SHP77 (cell line): ENCODE results near the gene SNCA.

Source experiments
- DNase-seq, 2 experiments: peaks; one replicate each; lab custom pipeline; 2025; lab: John Stamatoyannopoulos, UW

Gene SNCA

DNA sequence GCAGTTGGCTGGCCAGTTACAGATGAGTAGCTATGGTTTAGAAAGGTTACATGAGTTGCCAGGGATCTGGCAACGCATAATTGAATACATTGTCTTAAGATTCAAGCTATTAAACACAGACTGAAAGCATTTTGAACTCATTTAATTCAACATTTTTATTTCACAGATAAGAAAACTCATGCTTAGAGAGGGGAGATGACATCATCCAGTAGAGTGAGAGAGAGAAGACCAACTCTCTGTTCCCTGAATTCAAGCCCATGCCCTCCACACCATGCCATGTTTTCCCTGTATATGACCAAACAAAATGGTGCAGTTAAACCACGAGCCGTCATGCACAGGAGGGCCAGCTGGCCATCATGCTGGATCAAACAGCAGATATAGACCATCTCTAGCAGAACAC, 22.6 kb downstream of the SNCA start:
- no peak for DNase-seq

DNA sequence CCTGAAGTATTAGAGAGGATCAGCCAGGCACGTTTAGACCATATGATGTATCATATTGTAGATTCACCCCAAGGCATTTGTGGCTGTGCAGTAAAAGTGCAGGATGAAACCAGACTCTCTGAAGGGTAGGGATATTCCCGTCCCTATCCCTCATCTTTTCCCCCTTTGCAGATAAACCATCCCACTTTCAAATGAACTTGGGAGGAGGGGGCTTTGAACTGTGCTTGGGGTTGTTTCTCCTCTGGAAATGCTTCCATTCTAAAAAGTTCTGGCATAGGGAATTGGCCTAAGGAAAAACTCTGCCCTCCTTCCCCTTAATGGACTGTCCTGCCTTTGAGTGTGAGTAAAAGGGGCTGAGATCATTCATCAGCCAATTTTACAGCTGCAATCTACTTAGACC, 23.8 kb downstream of the SNCA start:
- no peak for DNase-seq

DNA sequence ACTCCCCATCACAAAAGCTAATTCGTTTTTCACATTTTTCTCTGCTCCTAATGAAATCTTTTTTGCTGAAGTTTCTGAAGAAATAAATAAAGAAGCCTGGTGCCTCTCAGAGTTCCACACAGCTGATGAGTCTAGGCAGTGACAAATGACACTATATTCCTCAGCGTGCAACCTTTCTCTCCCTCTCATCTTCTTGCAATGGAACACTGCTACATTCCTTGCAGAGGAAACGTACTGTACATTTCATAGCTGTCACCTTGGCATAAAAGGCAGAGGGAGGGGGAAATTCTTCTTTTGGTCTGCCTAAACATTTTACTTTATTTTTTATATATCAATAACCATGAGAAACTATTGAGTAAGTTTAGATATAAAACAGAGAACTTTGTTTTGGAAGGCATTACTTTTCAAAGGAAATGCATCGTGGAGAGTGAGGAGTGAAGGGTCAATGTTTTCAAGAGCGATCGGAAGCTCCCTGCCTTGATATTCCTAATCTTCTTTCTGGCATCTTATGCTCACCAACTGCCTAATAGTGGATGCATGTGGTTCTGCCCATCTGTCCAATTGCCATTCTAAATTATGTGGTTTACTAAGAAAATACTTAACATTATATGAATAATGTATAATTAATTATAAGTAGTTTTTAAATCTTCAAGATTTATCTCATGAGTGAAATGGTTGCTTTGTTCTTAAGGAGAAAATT, 29.4 kb downstream of the SNCA start:
- no peak for DNase-seq

DNA sequence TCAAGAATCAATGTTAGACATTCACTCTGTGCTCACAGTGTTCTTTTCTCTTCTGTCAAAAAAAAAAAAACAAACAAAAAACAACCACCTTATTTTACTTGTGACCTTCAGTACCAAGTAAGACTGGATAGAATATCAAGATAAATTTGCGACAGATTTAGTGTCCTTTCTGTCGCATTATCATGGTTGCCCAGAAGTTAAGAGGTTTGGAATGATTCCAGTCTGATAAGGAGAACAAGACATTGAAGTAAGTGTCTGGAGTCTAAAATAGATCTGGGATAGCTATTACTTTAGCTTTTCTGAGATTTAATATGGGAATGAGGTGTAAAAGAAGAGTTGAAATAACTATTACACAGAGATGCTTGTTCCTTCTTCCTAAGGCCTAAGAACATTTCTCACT, 31.7 kb downstream of the SNCA start:
- no peak for DNase-seq

DNA sequence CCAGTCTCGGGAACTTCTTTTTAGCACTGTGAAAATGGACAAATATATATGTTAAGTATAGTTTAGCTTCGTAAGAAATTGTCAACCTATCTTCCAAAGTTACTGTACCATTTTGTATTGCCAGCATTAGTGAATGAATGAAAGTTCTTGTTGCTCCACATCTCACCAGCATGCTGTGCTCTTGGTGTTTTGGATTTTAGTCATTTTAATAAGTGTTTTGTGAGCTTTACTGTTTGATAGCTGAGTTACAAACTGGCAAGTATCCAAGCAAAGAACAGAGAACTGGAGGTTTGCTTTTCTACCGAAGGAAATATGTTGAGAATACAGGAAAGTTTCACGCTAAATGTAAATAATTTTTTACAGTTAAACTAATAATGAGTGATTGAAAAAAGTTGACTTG, 33.0 kb downstream of the SNCA start:
- DNase-seq: no peak

DNA sequence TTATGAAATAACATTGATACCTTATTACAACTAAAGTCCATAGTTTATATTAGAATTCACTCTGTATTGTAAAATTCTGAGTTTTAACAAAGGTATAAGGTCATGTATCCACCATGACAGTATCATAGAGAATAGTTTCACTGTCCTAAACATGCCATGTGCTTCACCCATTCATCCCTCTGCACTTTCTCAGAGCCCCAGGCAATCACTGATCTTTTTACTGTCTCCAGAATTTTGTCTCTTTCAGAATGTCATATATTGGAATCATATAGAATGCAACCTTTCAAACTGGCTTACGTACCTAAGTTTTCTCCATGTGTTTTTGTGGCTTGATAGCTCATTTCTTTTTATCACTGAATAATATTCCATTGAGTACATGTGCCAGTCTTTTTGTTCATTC, 33.9 kb downstream of the SNCA start:
- DNase-seq: no peak

DNA sequence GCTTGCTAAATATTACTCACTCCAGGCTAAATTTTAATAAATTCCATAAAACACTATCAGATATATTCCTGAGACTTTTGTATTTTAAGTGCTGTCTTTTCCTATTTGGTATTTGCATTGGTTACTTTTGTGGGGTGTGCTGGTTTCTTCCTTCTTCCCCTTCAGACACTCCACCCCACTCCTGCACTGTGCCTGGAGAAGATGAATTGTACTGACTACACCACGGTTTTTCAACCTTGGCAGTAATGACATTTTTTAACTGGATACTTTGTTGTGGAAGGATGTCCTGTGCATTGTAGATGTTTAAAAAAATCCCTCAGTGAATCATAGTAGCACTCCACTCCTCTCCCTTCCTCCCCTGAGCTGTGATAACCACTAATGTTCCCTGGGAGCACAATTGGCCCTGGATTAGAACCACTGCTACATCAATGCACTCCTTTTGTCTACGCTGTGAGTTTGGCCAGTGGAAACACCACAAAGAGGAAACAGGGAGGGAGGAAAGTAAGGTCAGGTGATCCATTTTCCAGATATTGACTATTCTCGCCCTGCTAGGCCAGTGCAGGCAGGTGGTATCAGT, 36.3 kb downstream of the SNCA start:
- DNase-seq: no peak

DNA sequence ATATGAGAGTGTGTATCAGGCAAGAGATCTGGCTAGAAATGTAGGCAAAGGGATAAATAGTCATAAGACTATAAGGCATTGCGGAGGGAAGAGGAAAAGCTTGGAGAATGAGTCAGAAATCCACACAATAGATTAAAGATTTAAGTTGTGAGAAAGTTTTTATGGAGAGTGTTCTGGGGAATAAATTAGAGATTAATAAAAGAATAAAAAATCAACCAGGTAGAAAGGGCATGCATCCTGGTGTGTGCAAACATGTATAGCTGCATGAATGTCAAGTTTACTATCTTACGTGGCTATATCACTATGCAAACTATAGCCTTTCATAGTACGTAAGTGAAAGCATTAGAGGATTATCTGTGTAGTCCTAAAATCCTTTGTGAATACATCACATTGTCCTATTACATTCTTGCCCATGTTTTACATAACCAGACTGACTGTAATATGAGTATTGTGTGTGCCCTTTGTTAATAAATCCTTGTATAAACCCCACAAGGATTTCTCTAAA, 36.9 kb downstream of the SNCA start:
- DNase-seq: no peak

DNA sequence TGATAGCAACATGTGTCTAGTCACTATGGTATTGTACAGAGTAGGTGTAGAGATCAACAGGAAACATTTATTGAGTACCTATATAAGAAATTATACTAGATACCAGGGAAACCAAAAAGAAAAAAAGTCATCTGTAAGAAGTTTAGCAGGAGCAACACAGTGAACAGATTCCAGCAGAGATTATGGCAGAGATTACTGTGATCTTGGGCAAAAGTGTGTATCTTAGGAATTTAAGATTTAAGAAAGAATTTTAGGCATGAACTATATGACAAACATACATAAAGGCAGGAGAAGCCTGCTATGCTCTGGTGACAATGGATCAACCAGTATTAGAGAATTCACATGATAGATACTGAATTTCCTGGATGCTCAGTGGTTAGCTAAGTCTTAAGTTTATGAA, 37.9 kb downstream of the SNCA start:
- no peak for DNase-seq

DNA sequence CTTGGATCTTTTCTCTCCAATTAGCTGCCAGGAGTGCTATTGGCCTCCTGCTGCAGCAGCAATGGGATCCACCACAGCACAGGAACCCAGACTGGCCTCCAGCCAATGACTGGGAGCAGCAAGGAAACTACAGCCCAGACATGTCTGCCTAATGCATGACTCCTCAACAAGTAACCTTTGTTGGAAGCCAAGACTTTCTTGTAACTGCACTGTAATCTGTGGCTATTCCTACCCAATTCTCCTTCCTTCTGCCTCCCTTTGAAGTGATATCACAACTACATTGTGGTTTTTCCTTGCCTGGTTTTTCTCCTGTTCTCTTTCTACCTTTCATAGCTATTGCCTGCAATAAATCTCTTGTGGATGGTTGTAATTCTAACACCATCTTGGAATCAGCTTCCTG, 39.8 kb downstream of the SNCA start:
- no peak for DNase-seq

DNA sequence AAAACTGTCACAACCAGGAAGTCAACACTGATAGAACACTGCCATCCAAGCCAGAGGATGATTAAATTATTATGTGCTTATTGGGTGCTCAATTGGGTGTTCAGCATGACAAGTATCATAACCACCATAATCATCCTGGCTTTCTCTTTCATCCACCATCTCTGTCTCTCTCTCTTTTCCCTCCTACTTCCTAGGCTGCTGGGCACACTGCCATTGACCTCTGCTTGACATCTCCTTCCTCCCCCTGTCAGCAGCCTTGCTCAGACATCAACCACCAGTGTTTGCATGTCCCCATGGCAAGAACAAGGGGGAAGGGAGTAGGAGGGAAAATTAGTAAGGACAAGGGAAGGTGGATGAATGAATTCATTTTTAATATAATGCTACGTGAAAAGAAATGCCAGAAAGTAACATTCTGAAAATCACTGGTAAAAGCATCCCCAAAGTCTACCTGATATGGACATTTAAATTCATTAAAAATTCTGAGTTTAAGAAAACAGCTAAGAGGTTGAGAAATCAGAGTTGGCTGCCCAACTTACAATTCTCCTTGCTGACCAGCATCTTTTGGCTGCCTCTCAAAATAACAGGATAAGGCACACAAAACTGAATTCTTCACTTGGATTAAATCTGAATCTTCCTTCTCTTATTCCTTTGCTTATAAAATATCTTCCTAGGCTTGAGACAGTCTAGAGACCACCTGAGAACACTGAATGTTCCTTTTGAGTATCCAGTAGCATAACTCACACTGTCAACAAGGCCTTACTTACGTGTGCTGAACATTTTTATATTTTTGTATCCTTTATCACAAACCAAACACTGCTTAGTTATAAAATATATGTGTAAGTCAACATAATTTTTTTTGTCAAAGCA, 48.5 kb downstream of the SNCA start:
- DNase-seq: no peak

DNA sequence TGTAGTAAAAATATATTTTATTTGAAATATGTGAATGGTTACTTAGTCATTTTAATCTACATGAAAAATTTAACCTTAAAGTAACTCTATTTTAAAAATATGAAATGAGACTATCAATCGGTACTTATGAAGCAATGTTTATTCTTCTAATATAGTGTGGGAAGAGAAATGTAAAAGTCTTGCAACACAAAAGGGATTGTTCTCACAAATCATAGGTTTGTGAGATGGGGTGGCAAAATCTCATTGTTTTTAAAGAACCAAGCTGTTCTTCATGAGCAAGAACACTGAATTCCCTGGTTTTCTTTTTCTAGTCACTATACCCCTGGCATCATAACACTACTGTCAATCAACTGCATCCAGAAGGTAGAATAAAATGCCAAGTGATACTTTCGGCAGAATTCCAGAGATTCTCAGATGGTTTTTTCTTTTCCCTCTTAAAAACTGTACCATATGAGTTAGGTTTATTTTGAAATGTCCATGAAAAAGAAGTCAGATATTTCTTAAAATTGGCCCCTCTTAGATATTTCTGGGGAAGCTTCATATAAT, 52.2 kb downstream of the SNCA start:
- no peak for DNase-seq

DNA sequence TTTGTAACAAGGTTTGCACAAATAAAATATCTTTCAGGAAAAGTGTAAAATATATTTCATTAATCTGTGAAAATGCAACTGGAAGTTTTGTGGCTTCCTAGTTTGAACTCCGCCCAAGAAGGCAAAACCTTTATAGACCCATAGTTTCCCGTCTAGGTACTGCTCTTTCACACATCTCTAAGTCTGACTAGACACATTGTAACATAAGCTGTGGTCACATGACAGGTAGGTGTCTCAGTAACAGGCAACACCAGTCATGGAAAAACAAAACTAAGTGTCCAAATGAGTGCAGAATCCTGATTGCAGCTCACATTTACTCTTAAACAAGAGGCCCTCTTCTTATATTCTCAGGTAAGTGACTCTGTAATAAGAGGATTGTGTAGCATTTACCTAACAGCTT, 55.6 kb downstream of the SNCA start:
- DNase-seq: no peak

DNA sequence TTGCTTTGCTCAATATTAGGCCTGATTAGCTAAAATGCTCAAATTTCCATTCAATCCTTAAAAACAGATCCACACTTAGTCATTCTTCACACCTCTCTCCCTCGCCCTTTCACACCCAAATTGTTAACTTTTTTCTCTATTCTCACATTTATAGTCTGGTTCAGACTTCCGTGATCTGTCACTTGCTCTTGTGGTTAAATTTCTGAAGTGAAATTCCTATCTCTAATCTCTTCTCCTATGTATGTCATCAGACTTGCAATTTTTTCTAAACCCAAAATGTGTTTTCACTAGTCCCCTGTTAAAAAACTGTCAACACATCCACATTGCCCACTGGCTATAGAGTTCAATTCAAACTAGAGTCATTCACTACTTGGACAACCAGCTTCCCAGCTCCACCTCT, 63.2 kb downstream of the SNCA start:
- DNase-seq: no peak

DNA sequence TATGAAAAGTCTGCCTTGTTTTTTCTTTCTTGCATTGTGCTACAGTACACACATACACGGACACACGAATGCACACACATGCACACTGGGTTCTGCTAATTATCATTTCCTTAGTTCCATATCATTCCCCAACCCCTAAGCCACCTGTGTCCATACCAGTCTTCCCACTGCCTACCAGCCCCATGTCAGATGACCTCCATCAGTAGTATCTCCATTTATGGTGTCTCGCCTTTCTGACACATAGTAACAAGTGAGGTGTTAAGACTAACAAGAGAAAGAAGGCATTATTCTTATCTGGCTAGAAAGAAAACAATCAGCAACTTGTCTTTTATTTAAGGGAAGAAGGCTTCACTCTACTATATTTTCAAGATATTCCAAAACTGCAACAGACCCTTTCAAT, 67.1 kb downstream of the SNCA start:
- no peak for DNase-seq

DNA sequence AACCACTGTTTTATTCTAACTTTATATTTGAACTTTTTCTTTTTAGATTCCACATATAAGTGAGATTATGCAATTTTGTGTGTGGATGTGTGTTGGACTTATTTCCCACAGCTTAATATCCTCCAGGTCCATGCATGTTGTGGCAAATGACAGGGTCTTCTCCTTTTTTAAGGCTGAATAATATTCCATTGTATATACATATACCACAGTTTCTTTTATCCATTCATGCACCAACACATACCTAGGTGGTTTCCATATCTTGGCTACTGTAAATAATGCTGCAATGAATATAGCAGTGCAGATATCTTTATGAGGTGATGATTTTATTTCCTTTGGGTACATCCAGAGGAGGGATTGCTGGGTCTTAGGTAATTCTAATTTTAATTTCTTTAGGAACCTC, 69.0 kb downstream of the SNCA start:
- no peak for DNase-seq

DNA sequence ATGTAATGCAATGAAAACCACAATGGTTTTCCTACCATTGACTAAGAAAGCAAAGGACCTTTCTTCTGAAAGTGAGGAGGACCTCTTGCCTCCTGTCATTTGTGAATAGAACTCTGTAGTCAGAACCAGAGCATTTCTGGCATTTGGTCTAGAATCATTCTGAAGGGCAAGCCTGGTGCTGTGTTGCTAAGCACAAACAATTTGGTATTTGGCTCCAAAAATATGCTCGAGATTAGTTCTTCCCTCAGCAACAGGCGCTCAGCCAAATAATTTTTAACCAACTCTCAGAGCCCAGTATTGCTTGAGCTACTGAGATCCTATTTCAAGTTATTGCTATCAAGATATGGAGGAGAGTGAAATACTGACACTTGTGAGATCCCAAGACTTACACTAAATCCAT, 71.0 kb downstream of the SNCA start:
- no peak for DNase-seq

DNA sequence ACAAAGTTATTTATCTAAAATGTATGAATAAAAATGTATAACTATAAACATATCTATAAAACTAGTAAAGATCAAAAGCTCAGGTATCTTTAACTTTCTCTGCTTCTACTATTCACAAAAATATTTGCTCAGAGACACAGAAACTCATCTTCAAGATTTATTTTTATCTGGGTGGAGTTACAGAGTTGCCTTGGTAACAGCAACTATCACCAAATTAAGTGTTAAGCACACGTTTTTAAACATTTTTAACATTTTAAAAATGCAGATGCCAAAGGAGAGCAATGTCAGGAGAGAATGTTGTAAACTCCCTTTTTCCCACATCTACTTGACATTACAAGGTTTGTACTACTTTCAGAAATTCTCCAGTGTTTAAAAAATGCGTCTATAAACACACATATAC, 71.4 kb downstream of the SNCA start:
- DNase-seq: no peak

DNA sequence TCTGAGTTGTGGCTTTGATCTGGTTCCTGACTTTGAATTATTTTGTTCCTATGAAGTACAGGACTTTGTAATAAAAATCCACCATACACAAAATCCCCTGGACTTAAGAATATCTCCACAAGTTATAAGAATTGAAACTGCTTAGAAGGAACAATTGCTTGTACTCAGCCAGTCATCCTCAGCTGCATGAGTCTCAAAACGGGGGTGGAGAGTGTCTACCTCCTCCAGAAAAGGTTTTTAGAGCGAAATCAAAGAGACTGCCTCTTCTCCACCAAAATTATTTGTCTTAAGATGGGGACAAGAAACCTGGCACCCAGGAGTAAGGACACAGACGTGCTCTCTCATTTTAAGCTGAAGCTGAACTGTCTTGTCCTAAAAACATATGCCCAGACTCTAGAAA, 74.7 kb downstream of the SNCA start:
- DNase-seq: no peak

DNA sequence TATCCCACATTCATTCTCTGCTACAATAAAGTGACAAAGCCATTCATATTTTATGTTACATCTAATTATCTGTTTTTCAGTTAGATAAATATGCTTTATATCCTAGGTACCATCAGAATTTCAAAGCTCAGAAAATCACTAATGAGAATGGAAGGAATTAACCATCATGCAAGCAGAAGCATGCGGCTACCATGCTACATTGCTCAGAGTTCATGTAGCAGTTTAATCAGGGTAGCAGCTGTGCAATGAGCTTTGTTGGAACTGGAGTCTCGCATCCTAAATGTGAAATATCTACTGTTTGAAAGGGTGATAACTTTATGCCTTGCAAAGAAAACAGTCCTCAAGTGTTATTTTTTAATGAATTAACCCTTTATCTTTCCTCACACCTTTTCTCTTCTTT, 77.5 kb downstream of the SNCA start:
- no peak for DNase-seq

DNA sequence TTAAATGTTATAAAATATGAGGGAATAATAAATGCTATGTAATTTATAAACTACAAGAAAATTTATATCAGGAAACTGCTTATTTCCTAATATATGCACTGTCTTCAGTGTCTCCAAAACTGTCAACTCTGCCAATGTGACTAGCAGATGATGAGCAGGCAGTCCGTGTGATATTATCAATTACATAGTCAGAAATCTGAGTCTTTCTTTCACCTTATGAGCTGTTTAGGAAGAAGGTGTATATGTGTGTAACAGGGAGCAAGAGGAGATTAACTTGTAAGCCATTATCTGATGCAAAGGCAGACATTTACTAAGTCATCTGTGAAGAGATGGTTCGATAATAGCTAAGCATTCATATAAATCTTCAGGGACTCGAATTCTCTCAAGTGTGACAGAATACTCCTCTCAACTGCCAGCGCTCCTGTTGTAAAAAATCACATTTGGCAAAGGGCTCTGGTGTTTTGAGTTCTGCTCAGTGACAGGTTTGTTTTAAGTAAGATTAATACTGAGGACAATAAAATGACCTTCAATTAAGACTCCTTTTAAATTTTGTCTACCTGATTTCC, 79.7 kb downstream of the SNCA start:
- no peak for DNase-seq

DNA sequence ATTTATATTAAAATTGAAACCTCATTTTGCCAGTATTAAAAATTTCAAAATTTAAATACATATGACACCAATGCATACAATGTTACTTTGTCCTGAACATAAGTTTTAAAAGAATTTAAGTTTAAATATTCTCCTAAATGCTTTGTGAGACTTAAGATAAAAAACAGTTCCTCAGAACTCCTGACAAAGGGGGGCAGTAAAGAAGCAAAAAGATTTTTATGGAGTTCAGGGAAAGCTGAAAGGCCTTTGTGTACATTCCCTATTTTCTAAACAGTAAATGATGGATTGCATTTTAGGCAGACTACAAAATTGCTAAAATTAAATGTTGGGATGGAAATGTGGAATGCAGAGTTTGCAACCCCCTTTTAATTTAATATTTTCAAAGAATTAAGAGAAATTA, 81.7 kb downstream of the SNCA start:
- no peak for DNase-seq

DNA sequence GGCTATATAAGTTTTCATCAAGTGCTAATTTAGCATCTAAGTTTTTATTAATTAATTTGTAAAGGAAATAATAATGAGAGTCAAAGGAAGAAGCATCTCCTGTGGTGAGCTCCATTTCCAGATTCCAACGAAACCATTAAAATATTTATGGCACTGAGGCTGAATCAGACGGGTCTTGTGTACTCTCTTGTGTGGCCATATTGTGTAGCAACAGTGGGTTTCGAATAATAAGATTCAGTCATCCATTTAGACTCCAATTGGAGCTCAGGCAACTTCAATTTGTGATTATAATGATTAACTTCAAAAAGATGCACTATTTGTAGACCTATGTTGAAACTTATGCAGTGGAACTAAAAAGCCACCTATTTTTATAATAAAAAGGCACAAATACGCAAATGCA, 82.4 kb downstream of the SNCA start:
- no peak for DNase-seq
